ENCODE measurements around the gene OXCT1.
"Not testable (repeated sequence)": the region's sequence is repeated elsewhere in the genome, so short reads cannot be mapped to it uniquely, and the experiment has no call there.

Gene OXCT1

DNA sequence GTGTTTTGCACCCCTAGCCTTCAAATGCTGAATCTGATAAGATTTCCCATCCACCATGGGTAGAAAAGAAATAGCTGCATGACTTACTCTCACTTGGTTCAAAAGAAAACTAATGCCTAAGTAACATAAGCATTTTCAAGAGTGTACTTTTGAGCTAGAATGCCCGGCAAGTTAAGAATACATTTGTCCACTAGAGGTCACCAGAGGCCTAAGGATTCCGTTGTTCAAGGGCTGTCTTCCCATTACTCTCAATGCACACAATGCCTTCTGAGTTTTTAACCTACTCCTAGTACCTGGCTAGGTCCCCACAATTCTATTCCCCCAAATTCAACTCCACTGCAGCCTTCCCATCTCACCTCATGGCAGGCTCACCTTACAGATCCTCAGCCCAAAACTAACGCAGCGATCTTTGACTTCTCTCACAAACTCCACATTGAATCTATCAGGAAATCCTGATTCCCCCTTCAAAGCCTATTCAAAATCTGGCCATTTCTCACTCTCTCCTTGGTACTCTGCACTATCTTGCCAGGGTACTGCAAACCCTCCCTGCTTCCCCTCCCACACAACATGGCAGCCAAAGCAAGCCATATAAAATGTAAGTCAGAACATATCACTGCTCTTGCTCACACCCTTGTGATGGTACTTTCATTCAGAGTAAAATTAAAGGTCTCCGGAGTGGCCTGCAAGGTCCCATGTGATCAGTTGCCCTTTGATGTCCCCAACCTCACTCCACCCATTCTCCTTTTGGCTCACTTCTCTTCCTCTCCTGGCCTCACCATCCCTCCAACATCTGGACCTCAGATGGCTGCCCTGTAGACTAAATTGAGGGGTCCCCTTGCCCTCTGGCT lies 13.4 kb downstream of the OXCT1 start:
- Mint-ChIP-seq H3K36me3 (ENCODE audit: low read depth) (no peaks in the 10 kb centered on the region), H3K27me3 (no peaks in the 10 kb centered on the region), H3K4me1 (ENCODE audit: low read depth) (no peaks in the 10 kb centered on the region), H3K4me3 (no peak overlapping the region), H3K9me3 (no peaks in the 10 kb centered on the region), H3K27ac (no peak overlapping the region)
- intact Hi-C loops (cut with micrococcal nuclease): loop anchor here (1.0 to 5.0 kb wide), 4 partner anchors 200 to 1030 kb away; no protein-coding TSS in a partner anchor

DNA sequence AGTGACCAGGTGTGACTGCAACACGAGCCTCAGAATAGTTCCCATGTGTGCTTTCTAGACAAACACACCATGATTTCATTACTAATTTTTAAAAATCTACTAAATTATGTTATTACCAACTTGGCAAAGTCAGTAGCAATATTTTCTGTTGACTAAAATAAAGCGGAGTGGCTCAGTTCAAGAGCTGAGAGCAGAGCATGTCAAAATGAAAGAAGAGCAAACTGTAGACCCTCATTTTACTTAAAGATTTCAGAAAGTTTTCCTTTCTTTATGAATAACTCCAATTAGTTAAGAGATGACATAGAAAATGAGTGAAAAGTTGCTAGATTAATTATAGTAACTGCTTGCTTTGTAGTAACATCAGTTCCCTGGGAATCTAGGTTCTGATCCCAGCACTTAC lies 17.9 kb downstream of the OXCT1 start:
- Mint-ChIP-seq H3K4me1 (ENCODE audit: low read depth) (no peaks in the 10 kb centered on the region), H3K4me3 (no peak overlapping the region), H3K9me3 (no peaks in the 10 kb centered on the region), H3K27me3 (no peaks in the 10 kb centered on the region), H3K27ac (no peak overlapping the region), H3K36me3 (ENCODE audit: low read depth) (peaks cover 13% of the 10 kb centered on the region)
- intact Hi-C loops (cut with micrococcal nuclease): no loop called here

DNA sequence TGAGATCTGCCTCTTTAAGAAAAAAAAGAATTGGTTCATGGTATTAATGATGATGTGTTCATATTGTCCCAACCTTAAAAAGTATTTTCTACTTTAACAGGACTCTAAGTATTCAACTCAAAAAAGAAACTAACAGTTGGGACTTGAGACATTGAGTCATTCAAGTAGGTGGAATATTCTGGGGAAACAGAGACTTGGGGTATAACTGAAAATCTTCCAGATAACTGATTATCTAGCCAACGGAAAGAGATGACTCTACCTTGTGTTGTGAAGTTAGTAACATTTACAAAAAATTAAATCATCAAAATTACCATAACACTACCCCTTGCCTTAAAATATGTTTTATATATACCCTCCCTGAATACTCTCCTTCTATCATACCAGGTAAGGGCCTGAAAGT lies 19.1 kb downstream of the OXCT1 start:
- Mint-ChIP-seq H3K27ac (no peak overlapping the region), H3K4me3 (no peak overlapping the region), H3K27me3 (no peaks in the 10 kb centered on the region), H3K36me3 (ENCODE audit: low read depth) (peaks cover 18% of the 10 kb centered on the region), H3K9me3 (no peaks in the 10 kb centered on the region), H3K4me1 (ENCODE audit: low read depth) (no peaks in the 10 kb centered on the region)
- intact Hi-C loops (cut with micrococcal nuclease): no loop called here

DNA sequence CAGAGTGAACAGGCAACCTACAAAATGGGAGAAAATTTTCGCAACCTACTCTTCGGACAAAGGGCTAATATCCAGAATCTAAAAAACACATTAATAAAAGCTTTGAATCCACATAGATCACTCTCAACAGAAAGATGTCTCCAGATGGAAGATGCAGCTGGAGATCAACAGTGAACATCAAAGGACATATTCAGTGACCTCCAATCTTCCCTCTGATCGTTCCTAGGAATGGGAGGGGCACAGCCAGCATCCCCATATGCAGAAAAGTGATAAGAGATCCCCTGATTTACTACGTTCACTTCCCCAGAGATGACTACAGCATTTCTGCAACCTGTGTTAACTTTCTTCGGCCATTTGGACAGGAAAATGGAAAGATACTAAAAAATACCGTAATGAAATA lies 21.2 kb downstream of the OXCT1 start:
- no peaks in the 10 kb centered on the region for H3K9me3 Mint-ChIP-seq
- no peaks in the 10 kb centered on the region for H3K27me3 Mint-ChIP-seq
- no peak overlapping the region for H3K4me3 Mint-ChIP-seq
- H3K27ac Mint-ChIP-seq: no peak overlapping the region
- no peaks in the 10 kb centered on the region for H3K4me1 Mint-ChIP-seq (ENCODE audit: low read depth)
- peaks cover 18% of the 10 kb centered on the region for H3K36me3 Mint-ChIP-seq (ENCODE audit: low read depth)
- intact Hi-C loops (cut with micrococcal nuclease): no loop called here

DNA sequence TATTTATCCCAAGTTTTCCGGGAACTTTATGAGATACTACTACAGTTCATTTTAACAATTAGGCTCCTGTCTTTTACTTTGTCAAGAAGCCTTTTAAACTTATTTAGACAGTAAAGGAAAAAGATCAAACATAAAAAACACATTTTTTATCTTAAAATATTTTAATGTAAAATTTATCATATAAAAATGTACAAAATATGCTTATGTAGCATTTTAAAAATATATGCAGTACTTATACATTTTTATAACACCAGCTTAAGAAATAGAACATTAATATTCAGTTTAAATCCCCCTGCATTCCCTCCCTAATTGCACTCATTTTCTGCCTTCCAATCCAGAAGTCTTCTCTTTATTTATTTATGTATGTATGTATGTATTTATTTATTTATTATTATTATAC lies 24.5 kb downstream of the OXCT1 start:
- H3K9me3 Mint-ChIP-seq; H3K4me3 Mint-ChIP-seq; H3K4me1 Mint-ChIP-seq (ENCODE audit: low read depth); H3K27ac Mint-ChIP-seq; H3K27me3 Mint-ChIP-seq; intact Hi-C loops (cut with micrococcal nuclease): not testable (repeated sequence)
- peaks cover 18% of the 10 kb centered on the region for H3K36me3 Mint-ChIP-seq (ENCODE audit: low read depth)

DNA sequence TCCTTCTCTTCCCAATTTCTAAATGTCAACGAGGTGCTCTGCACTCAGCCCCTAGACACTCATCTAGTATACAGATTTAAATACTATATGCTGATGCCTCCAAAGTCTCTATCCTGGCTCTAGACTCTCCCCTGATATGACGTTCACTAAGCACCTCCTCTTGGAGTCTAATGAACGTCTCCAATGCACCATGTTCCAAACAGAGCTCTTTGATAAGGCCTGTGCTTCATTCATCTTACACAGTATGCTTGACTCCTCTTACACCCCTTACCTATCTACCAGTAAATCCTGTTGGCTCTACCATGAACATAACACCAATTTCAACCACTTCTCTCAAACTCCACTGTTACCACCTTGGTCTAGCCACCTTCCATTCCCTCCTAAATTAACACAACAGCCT lies 25.7 kb downstream of the OXCT1 start:
- H3K27me3 Mint-ChIP-seq: no peaks in the 10 kb centered on the region
- no peaks in the 10 kb centered on the region for H3K9me3 Mint-ChIP-seq
- no peaks in the 10 kb centered on the region for H3K4me1 Mint-ChIP-seq (ENCODE audit: low read depth)
- intact Hi-C loops (cut with micrococcal nuclease): loop anchor here (5.0 kb wide), 1 partner anchor 942 kb away; no protein-coding TSS in a partner anchor
- no peak overlapping the region for H3K27ac Mint-ChIP-seq
- H3K4me3 Mint-ChIP-seq: no peak overlapping the region
- H3K36me3 Mint-ChIP-seq (ENCODE audit: low read depth): peaks cover 11% of the 10 kb centered on the region

DNA sequence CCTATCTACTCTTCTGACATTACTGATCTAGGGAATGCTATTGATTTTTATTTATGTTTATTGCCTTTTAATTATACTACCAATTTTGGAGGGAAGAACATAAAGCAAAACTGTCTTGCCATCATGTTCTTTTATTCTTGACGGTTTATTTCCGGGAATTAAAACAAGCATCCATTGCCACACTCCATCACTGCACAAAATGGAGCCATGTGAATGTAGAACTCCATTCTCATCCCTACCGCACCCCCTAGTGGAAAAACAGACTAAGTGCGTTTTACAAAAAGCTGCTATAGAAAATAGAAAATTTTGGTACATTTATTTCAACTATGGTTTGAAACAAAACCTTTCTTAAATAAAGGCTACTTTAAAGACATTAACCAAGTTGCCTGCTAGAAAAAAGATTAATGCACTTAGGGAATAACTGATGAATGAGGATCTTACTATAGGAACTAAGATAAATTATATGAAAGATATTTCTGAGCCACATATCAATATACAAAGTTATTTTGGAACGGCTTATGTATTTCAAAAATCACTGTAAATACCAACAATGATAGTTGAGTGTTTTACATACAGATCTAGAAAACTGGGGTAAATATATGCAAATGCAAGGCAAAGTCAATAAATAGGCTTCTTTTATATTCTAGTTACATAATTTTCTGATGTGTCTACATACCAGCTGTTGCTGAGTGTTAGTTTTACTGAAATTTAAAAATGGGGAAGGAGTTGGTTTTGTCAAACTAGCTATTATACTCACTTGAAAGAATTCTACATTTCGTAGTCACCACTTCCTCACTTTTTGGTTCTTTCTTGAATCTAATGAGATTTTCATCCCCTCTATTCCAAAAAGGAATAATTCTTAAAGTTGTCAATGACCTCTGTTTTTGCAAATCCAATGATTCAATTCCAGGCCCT lies 26.5 kb downstream of the OXCT1 start:
- Mint-ChIP-seq H3K27ac (no peak overlapping the region), H3K4me1 (ENCODE audit: low read depth) (no peaks in the 10 kb centered on the region), H3K4me3 (no peak overlapping the region), H3K36me3 (ENCODE audit: low read depth) (peaks cover 5% of the 10 kb centered on the region), H3K9me3 (no peaks in the 10 kb centered on the region), H3K27me3 (no peaks in the 10 kb centered on the region)
- intact Hi-C loops (cut with micrococcal nuclease): loop anchor here (5.0 kb wide), 1 partner anchor 941 kb away; no protein-coding TSS in a partner anchor

DNA sequence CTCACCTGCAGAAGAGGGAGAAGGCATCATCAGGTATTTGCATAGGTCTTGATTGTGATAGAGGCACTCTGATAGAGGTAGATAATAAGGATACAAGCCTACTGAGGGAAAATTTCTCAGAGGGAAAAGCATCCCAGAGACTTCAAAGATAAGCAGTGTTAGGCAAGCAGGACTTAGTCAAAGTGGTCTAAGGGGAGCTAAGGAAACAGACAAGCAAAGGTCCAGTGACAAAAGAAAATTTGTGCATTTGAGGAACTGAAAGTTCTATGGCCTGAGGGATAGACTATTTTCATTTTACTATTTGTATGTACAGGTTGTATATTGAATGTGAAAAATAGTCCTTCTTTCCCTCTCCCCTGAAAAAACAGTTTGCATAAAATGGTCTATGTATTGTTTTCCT lies 27.4 kb downstream of the OXCT1 start:
- intact Hi-C loops (cut with micrococcal nuclease): loop anchor here (5.0 kb wide), 1 partner anchor 940 kb away; no protein-coding TSS in a partner anchor
- H3K4me1 Mint-ChIP-seq (ENCODE audit: low read depth): no peaks in the 10 kb centered on the region
- no peaks in the 10 kb centered on the region for H3K27me3 Mint-ChIP-seq
- peaks cover 5% of the 10 kb centered on the region for H3K36me3 Mint-ChIP-seq (ENCODE audit: low read depth)
- no peak overlapping the region for H3K27ac Mint-ChIP-seq
- H3K4me3 Mint-ChIP-seq: no peak overlapping the region
- no peaks in the 10 kb centered on the region for H3K9me3 Mint-ChIP-seq

DNA sequence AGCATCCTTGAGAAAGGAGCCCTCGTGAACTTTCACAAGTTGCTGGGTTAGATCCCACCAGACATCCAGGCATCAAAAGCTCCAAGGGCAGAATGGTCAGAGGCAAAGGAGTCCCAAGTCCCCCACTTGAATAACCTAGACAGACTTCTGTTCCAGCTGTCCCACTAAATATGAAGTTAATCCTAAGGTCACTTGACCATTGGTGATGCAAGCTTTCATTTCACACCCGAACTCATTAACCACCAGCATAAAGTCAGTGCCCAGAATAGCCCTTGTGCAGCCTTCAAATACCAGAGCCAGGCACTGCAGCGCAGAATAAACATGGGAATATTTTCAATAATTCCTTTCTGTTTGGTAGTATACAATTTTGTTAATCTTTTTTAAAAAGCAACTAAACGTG lies 28.9 kb downstream of the OXCT1 start:
- intact Hi-C loops (cut with micrococcal nuclease): loop anchor here (5.0 kb wide), 1 partner anchor 939 kb away; no protein-coding TSS in a partner anchor
- Mint-ChIP-seq H3K36me3 (ENCODE audit: low read depth) (no peaks in the 10 kb centered on the region), H3K4me3 (no peak overlapping the region), H3K27ac (no peak overlapping the region), H3K27me3 (no peaks in the 10 kb centered on the region), H3K4me1 (ENCODE audit: low read depth) (no peaks in the 10 kb centered on the region), H3K9me3 (no peaks in the 10 kb centered on the region)

DNA sequence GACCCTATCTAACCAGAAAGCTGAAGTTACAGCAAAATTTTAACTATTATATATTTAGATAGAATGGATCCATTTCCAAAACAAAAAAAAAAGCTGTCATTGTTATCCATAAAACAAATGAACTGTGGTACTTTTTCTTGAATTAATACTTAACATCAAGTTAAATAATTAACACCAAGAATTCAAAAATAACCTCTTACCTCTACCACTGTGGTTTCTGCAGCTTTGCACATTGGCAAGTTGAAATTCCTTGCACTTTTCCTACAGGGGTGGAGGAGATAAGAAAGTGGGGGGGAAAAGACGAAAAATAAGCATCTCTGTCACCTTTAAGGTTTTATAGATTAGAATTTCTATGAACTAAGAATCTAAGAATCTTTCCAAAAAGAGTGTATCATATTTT lies 30.0 kb downstream of the OXCT1 start:
- no peak overlapping the region for H3K4me3 Mint-ChIP-seq
- H3K4me1 Mint-ChIP-seq (ENCODE audit: low read depth): no peaks in the 10 kb centered on the region
- H3K27ac Mint-ChIP-seq: no peak overlapping the region
- intact Hi-C loops (cut with micrococcal nuclease): loop anchor here (5.0 kb wide), 1 partner anchor 938 kb away; no protein-coding TSS in a partner anchor
- no peaks in the 10 kb centered on the region for H3K36me3 Mint-ChIP-seq (ENCODE audit: low read depth)
- no peaks in the 10 kb centered on the region for H3K9me3 Mint-ChIP-seq
- H3K27me3 Mint-ChIP-seq: no peaks in the 10 kb centered on the region

DNA sequence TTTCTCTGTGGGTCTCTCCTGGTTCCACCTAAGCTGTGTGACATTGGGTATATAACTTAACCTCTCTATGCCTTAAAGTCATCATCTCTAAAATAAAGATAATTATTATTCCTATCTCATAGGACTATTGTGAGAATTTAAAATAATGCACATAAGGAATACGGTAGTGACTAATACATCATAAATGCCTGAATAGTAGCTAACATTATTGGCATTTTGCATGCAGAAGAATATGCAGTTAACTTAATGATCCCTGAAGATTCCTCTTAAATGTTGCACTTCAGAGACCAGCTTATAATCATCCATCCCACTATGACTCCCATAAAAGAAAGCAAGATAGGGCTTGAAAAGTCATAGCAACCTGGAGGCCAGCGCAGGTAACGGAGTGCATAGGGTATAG lies 32.4 kb downstream of the OXCT1 start:
- Mint-ChIP-seq H3K27me3 (no peaks in the 10 kb centered on the region), H3K36me3 (ENCODE audit: low read depth) (peaks cover 8% of the 10 kb centered on the region), H3K4me3 (no peak overlapping the region), H3K27ac (no peak overlapping the region), H3K4me1 (ENCODE audit: low read depth) (no peaks in the 10 kb centered on the region), H3K9me3 (no peaks in the 10 kb centered on the region)
- intact Hi-C loops (cut with micrococcal nuclease): no loop called here

DNA sequence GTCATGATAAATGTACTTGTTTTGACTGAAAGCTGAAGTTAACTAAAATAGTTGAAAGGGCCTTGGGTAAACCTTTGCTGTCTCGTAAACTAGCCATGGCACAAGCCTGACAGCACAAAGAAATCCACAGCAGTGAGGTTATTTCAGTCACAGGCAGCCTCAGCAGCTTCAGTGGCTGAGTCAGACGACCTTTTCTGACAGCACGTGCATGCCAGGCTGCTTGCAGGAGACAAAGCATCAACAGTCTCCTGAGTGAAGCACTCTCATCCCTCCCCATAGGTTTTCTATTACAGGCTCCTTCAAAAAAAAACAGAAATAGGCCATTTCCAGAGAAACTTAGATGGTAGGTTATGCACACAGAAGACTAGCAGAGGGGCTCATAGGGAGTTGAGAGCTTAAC lies 34.6 kb downstream of the OXCT1 start:
- H3K27ac Mint-ChIP-seq: no peak overlapping the region
- intact Hi-C loops (cut with micrococcal nuclease): no loop called here
- no peak overlapping the region for H3K4me3 Mint-ChIP-seq
- H3K27me3 Mint-ChIP-seq: no peaks in the 10 kb centered on the region
- H3K9me3 Mint-ChIP-seq: no peaks in the 10 kb centered on the region
- no peaks in the 10 kb centered on the region for H3K4me1 Mint-ChIP-seq (ENCODE audit: low read depth)
- H3K36me3 Mint-ChIP-seq (ENCODE audit: low read depth): peaks cover 18% of the 10 kb centered on the region

DNA sequence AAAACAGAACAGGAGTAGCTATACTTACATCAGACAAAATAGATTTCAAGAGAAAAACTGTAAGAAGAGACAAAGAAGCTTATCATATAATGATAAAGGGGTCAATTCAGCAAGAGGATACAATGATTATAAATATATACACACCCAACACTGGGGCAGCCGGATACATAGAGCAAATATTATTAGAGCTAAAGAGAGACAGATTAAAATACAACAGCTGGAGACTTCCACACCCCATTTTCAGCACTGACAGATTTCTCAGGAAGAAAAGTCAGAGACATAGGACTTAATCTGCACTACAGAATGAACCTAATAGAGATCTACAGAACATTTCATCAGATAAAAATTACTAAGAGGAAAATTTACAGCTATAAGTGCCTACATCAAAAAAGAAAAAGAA lies 35.7 kb downstream of the OXCT1 start:
- Mint-ChIP-seq H3K9me3 (no peaks in the 10 kb centered on the region), H3K36me3 (ENCODE audit: low read depth) (peaks cover 18% of the 10 kb centered on the region), H3K4me1 (ENCODE audit: low read depth) (no peaks in the 10 kb centered on the region), H3K27ac (no peak overlapping the region), H3K4me3 (no peak overlapping the region), H3K27me3 (no peaks in the 10 kb centered on the region)
- intact Hi-C loops (cut with micrococcal nuclease): no loop called here

DNA sequence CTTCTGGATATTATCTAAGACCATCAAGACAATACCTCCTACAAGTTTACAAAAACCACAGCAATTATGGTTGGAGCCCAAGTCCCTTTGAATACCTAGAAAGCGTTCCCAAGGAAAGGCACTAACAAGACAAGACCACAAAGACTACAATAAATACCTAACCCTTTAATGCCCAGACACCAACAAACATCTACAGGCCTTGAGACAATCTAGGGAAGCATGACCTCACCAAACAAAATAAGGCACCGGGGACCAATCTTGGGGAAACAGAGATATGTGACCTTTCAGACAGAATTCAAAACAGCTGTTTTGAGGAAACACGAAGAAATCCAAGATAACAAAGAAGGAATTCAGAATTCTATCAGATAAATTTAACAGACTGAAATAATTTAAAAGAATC lies 37.8 kb downstream of the OXCT1 start:
- Mint-ChIP-seq H3K27ac (no peak overlapping the region), H3K4me1 (ENCODE audit: low read depth) (no peaks in the 10 kb centered on the region), H3K4me3 (no peak overlapping the region), H3K9me3 (no peaks in the 10 kb centered on the region), H3K27me3 (no peaks in the 10 kb centered on the region), H3K36me3 (ENCODE audit: low read depth) (peaks cover 18% of the 10 kb centered on the region)
- intact Hi-C loops (cut with micrococcal nuclease): no loop called here

Measured in dendritic cell treated with granulocyte-macrophage colony-stimulating factor and Interleukin-4, amounts not matched to agents 40 ng/mL and 50 ng/mL, for 4 days (primary cell).